PFSK-1 (cell line): ENCODE data around the gene TNFRSF19.

ENCODE experiments used
- POLR2AphosphoS5 ChIP-seq: IDR thresholded peaks from 2 replicates; pipeline ENCODE4 v1.6.1; 2012; ENCODE audit warnings: low read depth, mild to moderate bottlenecking, control low read depth, low read length, moderate library complexity
- SIN3A ChIP-seq: IDR thresholded peaks from 2 replicates; pipeline ENCODE4 v1.6.1; 2012; ENCODE audit warnings: mild to moderate bottlenecking, low read length, moderate library complexity, borderline replicate concordance; ENCODE audit not compliant: insufficient read depth
- TF ChIP-seq, protein P1 (sequence below), 2 experiments: IDR thresholded peaks; 2 replicates each; pipeline versions ENCODE4 v1.6.1 to v1.8.0; 2011 to 2012; ENCODE audit warnings: low read depth in 2 of 2, low read length in 2 of 2, control low read depth in 1 of 2, inconsistent platforms in 1 of 2, mild to moderate bottlenecking in 1 of 2, moderate library complexity in 1 of 2; ENCODE audit not compliant: insufficient read depth in 1 of 2

DNA sequence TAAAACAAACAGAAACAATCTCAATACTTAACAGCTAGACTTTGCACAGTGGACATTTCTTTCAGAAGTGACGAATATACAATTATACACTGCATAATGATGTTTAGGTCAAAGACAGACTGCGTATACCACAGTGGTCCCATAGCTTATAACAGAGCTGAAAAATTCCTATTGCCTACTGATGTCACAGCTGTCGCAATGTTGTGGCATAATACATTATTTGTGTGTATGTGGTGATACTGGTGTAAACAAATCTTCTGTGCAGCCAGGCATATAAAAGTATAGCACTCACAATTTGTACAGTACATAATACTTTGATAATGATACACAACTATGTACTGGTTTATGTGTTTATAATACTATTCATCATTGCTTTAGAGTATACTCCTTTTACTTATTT lies 116.7 kb downstream of the TNFRSF19 start:
- TF ChIP-seq, protein P1, sequence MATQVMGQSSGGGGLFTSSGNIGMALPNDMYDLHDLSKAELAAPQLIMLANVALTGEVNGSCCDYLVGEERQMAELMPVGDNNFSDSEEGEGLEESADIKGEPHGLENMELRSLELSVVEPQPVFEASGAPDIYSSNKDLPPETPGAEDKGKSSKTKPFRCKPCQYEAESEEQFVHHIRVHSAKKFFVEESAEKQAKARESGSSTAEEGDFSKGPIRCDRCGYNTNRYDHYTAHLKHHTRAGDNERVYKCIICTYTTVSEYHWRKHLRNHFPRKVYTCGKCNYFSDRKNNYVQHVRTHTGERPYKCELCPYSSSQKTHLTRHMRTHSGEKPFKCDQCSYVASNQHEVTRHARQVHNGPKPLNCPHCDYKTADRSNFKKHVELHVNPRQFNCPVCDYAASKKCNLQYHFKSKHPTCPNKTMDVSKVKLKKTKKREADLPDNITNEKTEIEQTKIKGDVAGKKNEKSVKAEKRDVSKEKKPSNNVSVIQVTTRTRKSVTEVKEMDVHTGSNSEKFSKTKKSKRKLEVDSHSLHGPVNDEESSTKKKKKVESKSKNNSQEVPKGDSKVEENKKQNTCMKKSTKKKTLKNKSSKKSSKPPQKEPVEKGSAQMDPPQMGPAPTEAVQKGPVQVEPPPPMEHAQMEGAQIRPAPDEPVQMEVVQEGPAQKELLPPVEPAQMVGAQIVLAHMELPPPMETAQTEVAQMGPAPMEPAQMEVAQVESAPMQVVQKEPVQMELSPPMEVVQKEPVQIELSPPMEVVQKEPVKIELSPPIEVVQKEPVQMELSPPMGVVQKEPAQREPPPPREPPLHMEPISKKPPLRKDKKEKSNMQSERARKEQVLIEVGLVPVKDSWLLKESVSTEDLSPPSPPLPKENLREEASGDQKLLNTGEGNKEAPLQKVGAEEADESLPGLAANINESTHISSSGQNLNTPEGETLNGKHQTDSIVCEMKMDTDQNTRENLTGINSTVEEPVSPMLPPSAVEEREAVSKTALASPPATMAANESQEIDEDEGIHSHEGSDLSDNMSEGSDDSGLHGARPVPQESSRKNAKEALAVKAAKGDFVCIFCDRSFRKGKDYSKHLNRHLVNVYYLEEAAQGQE (IDR thresholded peaks at IDR 0.05; ENCODE audit: insufficient read depth in 1 of 2, low read depth in 2 of 2, low read length in 2 of 2) = no peak
- TF ChIP-seq POLR2AphosphoS5 = no peak
- no peak for TF ChIP-seq SIN3A
